ENCODE data around the gene PABPN1. TPM values are rescaled to one million over a fixed set of nuclear protein-coding genes. Genes with fewer than 3 reads are reported as not detected.

The PABPN1 gene
- total RNA-seq, 4 donors from 2014 or later: 8.5 to 174 (median 49.4) TPM

GRCh38 chr14:23347406-23348296 is 26.4 kb downstream of the PABPN1 start:
- Histone ChIP-seq H3K4me1 (no peaks in the 10 kb centered on the region), H3K36me3 (no peaks in the 10 kb centered on the region), H3K4me3 (no peak overlapping the region), H3K27me3 (no peaks in the 10 kb centered on the region), H3K27ac (no peak overlapping the region), H3K9me3 (no peaks in the 10 kb centered on the region)
- intact Hi-C loops (cut with DNase I; ENCODE audit: low total_unique reads): no loop called here
- TF ChIP-seq POLR2A (IDR thresholded peaks at IDR 0.05) (no peak), CTCF (IDR thresholded peaks at IDR 0.05) (no peak)
- no peak for DNase-seq

- intact Hi-C loops (cut with DNase I; ENCODE audit: low total_unique reads): no loop called here
Measured at GRCh38 chr14:23348297-23348655, 27.0 kb downstream of the PABPN1 start.

GRCh38 chr14:23349156-23349845 is 28.0 kb downstream of the PABPN1 start:
- Histone ChIP-seq H3K4me1 (no peaks in the 10 kb centered on the region), H3K36me3 (no peaks in the 10 kb centered on the region), H3K27me3 (no peaks in the 10 kb centered on the region), H3K4me3 (no peak overlapping the region), H3K9me3 (no peaks in the 10 kb centered on the region), H3K27ac (no peak overlapping the region)
- no peak for TF ChIP-seq CTCF (IDR thresholded peaks at IDR 0.05)
- no peak for TF ChIP-seq POLR2A (IDR thresholded peaks at IDR 0.05)
- intact Hi-C loops (cut with DNase I; ENCODE audit: low total_unique reads): no loop called here
- DNase-seq: no peak

More at GRCh38 chr14:23348297-23348655, 27.0 kb downstream of the PABPN1 start:
- no peak for TF ChIP-seq POLR2A (IDR thresholded peaks at IDR 0.05)
- TF ChIP-seq CTCF (IDR thresholded peaks at IDR 0.05): no peak
- H3K36me3 ChIP-seq: no peaks in the 10 kb centered on the region
- no peak overlapping the region for H3K27ac ChIP-seq
- no peaks in the 10 kb centered on the region for H3K9me3 ChIP-seq
- no peak overlapping the region for H3K4me3 ChIP-seq
- H3K4me1 ChIP-seq: no peaks in the 10 kb centered on the region
- H3K27me3 ChIP-seq: no peaks in the 10 kb centered on the region
- DNase-seq: no peak

- intact Hi-C loops (cut with DNase I; ENCODE audit: low total_unique reads): no loop called here
- no peaks in the 10 kb centered on the region for H3K9me3 ChIP-seq
- H3K27ac ChIP-seq: peak overlapping the region; percentile 56 to 61
- H3K36me3 ChIP-seq: no peaks in the 10 kb centered on the region
- no peak for TF ChIP-seq CTCF (IDR thresholded peaks at IDR 0.05)
- no peak for TF ChIP-seq POLR2A (IDR thresholded peaks at IDR 0.05)
- no peaks in the 10 kb centered on the region for H3K4me1 ChIP-seq
- DNase-seq: no peak
- H3K27me3 ChIP-seq: no peaks in the 10 kb centered on the region
- H3K4me3 ChIP-seq: peak overlapping the region; percentile 55 to 56
Measured at GRCh38 chr14:23351681-23352505, 30.6 kb downstream of the PABPN1 start.

Measured in uterus (tissue), 4 donors.